Heart left ventricle (tissue), 16 donors: Measurements from ENCODE around the gene IREB2. TPM values are rescaled to one million over a fixed set of nuclear protein-coding genes. Genes with fewer than 3 reads are reported as not detected.

Source experiments
- ATAC-seq, 4 donors: fragments of 200-7000 bp; cut with Tn5 transposase; one replicate each; pipeline ENCODE4 v1.9.1; 2020 to 2022; ENCODE audit warnings: moderate library complexity in 4 of 4, mild to moderate bottlenecking in 3 of 4, moderate number of reproducible peaks in 1 of 4
- DNase-seq, 5 donors: peaks; one replicate each; pipeline ENCODE4 v3.0.0-alpha.2; 2020
- H3K27ac ChIP-seq, 12 donors: fragments of 200-600 bp; sonication (generic) in 4 of 12; one replicate each; pipeline versions ENCODE4 v1.5.0 to v1.8.0; 2016 to 2022; ENCODE audit warnings: mild to moderate bottlenecking in 2 of 12
- H3K27me3 ChIP-seq, 9 donors: fragments of 200-600 bp; sonication (generic) in 2 of 9; one replicate each; pipeline versions ENCODE4 v1.5.1 to v1.8.0; 2016 to 2022; ENCODE audit warnings: mild to moderate bottlenecking in 3 of 9
- H3K36me3 ChIP-seq, 9 donors: fragments of 200-600 bp; sonication (generic) in 2 of 9; one replicate each; pipeline versions ENCODE4 v1.5.0 to v1.8.0; 2018 to 2022; ENCODE audit warnings: mild to moderate bottlenecking in 2 of 9
- H3K4me1 ChIP-seq, 12 donors: fragments of 200-600 bp; sonication (generic) in 4 of 12; one replicate each; pipeline versions ENCODE4 v1.5.0 to v1.8.0; 2016 to 2022; ENCODE audit warnings: mild to moderate bottlenecking in 3 of 12
- H3K4me3 ChIP-seq, 12 donors: fragments of 200-600 bp; sonication (generic) in 4 of 12; one replicate each; pipeline versions ENCODE4 v1.5.0 to v1.8.0; 2017 to 2022; ENCODE audit warnings: mild to moderate bottlenecking in 9 of 12, moderate library complexity in 4 of 12
- H3K9me3 ChIP-seq, 12 donors: fragments of 200-600 bp; sonication (generic) in 4 of 12; one replicate each; pipeline versions ENCODE4 v1.5.0 to v1.8.0; 2016 to 2022; ENCODE audit warnings: mild to moderate bottlenecking in 1 of 12
- POLR2A ChIP-seq, 2 donors: fragments of 450-650 bp; IDR thresholded peaks; one replicate each; pipeline ENCODE4 v1.6.1; 2017; ENCODE audit warnings: antibody characterized with exemption in 2 of 2, mild to moderate bottlenecking in 2 of 2, moderate library complexity in 2 of 2
- WGBS, 4 donors: extraction: QIAGEN DNeasy Blood & Tissue Kit in 2 of 4; methylation state at CpG; one replicate each; pipeline versions ENCODE4 v1.1.5 to v1.1.7; 2013 to 2018; 5-methylcytosine and 5-hydroxymethylcytosine counted together
- intact Hi-C, 10 donors: fragments of 100-400 bp; cut with DNase I; formaldehyde crosslinking; loops; one replicate each; pipeline versions ENCODE4 v1.11.1 to v1.14.2; 2022
- polyA plus RNA-seq, 2 donors: library from polyadenylated mRNA; stranded (reverse); fragments of 200-250 nt; gene quantifications; one replicate each; pipeline ENCODE4 v1.2.3, GENCODE V29; 2013
- total RNA-seq, 9 donors: library from RNA; depleted of rRNA in 2 of 9; stranded (reverse); fragments of >200 nt in 2 of 9; fragmentation: NEBNext Ultra II Directional in 3 of 9; extraction: Animal tissue kit (Norgen Biotek cat#: 25700) in 3 of 9; gene quantifications; one replicate each; pipeline versions ENCODE4 v1.1.0 to v1.2.4, GENCODE V29; 2016 to 2023
- TF ChIP-seq, protein P1 (sequence below), 12 donors: fragments of 200-600 bp; sonication (generic) in 4 of 12; IDR thresholded peaks; one replicate each; pipeline versions ENCODE4 v1.5.0 to v1.8.0; 2018 to 2022; ENCODE audit warnings: antibody characterized with exemption in 12 of 12, mild to moderate bottlenecking in 5 of 12
- donor health status: ischemic (EF 13 %, LVEDD 7.1; RV severe dilation, severe dysfunction).
- donor health status: healthy with polysubstance abuse.
- donor health status: DM: no; HTN: yes; CAD: no.
- donor health status: DM: no; HTN: no; CAD: no.
- donor health status: ischemic (EF 25% LVEDD 6.9; RV normal size, moderate dysfunction).
- donor health status: ischemic (EF 25% LVEDD 5.7; RV mildly dilated, moderate dysfunction).
- donor health status: healthy.
- donor health status: DM: yes; HTN: yes; CAD: no.
- donor health status: ischemic (EF 35%, LVEDD 5.7; RV mildly dilated, moderate dysfunction).
- donor health status: nonischemic (EF 11% LVEDD 7.7; RV severe dilation, severe dysfunction).
- donor health status: DM: yes; HTN: yes; CAD: no.
- donor health status: PGD.
- donor health status: ischemic (EF 29% LVEDD 5.4; RV normal size, mild dysfunction).
- donor health status: nonischemic (EF 23%, LVEDD 6.1; RV moderate dilation, normal function).

The IREB2 gene
- total and polyA plus RNA-seq, 11 donors = 6.3 to 50.0 (median 29.5) TPM

DNA sequence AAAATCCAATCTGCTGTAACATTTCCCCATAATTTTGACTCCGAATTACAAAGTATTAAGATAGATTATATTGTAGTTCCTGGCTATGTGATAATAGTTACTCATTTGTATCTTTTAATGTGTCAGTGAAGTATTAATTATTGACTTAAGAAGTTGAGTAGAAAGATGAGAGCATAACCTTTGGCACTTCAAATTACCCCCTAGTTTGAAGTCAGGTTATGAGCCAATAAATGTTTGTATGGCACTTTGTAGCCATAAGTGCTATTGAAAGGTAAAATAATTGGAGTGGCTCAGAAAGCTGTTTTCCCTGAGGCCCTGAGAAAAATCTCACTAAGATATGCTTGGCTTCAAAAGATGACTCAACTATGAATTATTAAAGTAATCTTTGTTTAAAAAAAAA is 31.0 kb downstream of the IREB2 start:
- intact Hi-C loops = no loop called here
- ATAC-seq (no peak), DNase-seq (no peak)
- peaks cover 0 to 100% (median 99%) of the 10 kb centered on the region in 9 donors for H3K36me3 ChIP-seq
- no peaks in the 10 kb centered on the region for H3K27me3 ChIP-seq
- TF ChIP-seq, protein P1, sequence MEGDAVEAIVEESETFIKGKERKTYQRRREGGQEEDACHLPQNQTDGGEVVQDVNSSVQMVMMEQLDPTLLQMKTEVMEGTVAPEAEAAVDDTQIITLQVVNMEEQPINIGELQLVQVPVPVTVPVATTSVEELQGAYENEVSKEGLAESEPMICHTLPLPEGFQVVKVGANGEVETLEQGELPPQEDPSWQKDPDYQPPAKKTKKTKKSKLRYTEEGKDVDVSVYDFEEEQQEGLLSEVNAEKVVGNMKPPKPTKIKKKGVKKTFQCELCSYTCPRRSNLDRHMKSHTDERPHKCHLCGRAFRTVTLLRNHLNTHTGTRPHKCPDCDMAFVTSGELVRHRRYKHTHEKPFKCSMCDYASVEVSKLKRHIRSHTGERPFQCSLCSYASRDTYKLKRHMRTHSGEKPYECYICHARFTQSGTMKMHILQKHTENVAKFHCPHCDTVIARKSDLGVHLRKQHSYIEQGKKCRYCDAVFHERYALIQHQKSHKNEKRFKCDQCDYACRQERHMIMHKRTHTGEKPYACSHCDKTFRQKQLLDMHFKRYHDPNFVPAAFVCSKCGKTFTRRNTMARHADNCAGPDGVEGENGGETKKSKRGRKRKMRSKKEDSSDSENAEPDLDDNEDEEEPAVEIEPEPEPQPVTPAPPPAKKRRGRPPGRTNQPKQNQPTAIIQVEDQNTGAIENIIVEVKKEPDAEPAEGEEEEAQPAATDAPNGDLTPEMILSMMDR (IDR thresholded peaks at IDR 0.05) = no peak
- TF ChIP-seq POLR2A (IDR thresholded peaks at IDR 0.05) = no peak
- H3K27ac ChIP-seq = no peak overlapping the region
- H3K9me3 ChIP-seq = no peaks in the 10 kb centered on the region
- 57 to 100% (median 98%) methylated on average over 1 of the region's 1 CpG for whole genome bisulfite sequencing, 4 donors
- H3K4me3 ChIP-seq = no peak overlapping the region
- peaks cover 0 to 24% (median 7%) of the 10 kb centered on the region in 12 donors for H3K4me1 ChIP-seq

DNA sequence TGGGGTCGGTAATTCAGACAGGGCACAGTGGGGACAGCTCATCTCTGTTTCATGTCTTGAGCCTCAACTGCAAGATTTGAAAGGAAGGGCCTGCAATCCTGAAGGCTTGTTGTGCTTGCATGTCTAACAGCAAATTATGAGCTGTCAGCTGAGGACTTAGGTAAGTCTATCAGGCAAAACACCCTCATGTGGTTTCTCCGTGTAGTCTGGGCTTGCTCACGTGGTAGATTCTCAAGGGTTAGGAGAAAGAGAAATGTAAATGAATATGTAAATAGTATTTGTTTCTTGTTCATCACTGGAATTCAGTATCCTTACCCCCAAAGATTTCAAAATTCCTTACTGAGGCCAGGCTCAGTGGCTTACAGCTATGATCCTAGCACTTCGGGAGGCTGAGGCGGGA is 39.3 kb downstream of the IREB2 start:
- ATAC-seq (no peak), DNase-seq (no peak)
- WGBS, 4 donors = 77 to 80% (median 77%) methylated on average over 5 of the region's 5 CpGs
- Histone ChIP-seq H3K4me1 (no peaks in the 10 kb centered on the region), H3K27me3 (no peaks in the 10 kb centered on the region), H3K36me3 (peaks cover 0 to 100% (median 94%) of the 10 kb centered on the region in 9 donors), H3K4me3 (no peak overlapping the region), H3K27ac (no peak overlapping the region), H3K9me3 (no peaks in the 10 kb centered on the region)
- TF ChIP-seq POLR2A (IDR thresholded peaks at IDR 0.05) = no peak
- TF ChIP-seq, protein P1 (IDR thresholded peaks at IDR 0.05) = no peak
- intact Hi-C loops = loop anchor here in 1 of 10 donors (5.0 kb wide), 1 partner anchor 170 kb away; no protein-coding TSS in a partner anchor

DNA sequence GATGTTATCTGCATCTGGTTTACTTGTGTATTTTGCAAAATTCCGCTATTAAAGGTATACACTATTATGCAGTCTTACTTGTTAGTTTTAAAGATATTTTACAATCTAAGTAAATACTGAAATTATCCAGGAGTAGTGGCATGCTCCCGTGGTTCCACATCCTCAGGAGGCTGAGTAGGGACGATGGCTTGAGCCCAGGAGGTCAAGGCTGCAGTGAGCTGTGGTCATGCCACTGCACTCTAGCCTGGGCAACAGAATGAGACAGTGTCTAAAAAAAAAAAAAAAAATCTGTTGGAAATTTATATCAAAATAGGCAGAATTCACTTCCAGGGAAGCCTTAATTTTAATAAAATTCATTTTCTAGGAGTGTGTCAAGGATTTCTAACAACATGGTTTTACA is 41.6 kb downstream of the IREB2 start:
- Histone ChIP-seq H3K27me3 (no peaks in the 10 kb centered on the region), H3K4me3 (no peak overlapping the region), H3K9me3 (no peaks in the 10 kb centered on the region), H3K36me3 (peaks cover 0 to 100% (median 93%) of the 10 kb centered on the region in 9 donors), H3K4me1 (no peaks in the 10 kb centered on the region), H3K27ac (no peak overlapping the region)
- no peak for DNase-seq
- TF ChIP-seq POLR2A (IDR thresholded peaks at IDR 0.05) = no peak
- TF ChIP-seq, protein P1 (IDR thresholded peaks at IDR 0.05) = no peak
- intact Hi-C loops = loop anchor here in 6 of 10 donors (5.0 to 10.0 kb wide), 2 partner anchors 165 to 172 kb away; no protein-coding TSS in a partner anchor
- no peak for ATAC-seq
- WGBS, 4 donors = 92 to 98% (median 95%) methylated on average over 3 of the region's 3 CpGs

DNA sequence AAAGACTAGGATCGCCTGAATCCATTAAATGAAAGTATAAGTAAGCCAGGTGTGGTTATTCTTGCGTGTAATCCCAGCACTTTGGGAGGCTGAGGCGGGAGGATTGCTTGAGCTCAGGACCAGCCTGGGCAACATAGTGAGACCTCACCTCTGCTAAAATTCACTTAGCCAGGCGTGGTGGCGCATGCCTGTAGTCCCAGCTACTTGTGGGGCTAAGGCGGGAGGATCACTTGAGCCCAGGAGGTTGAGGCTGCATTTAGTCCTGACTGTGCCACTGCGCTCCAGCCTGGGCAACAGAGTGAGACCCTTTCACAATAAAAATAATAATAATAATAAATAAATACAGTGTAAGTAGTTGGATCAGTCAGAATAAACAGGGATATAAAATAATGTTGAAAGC is 43.9 kb downstream of the IREB2 start:
- intact Hi-C loops = loop anchor here in 6 of 10 donors (1.0 to 10.0 kb wide), 3 partner anchors 167 to 175 kb away; no protein-coding TSS in a partner anchor
- WGBS, 4 donors = 92 to 98% (median 95%) methylated on average over 7 of the region's 7 CpGs
- DNase-seq (no peak), ATAC-seq (no peak)
- H3K4me3 ChIP-seq = no peak overlapping the region
- H3K27ac ChIP-seq = no peak overlapping the region
- H3K36me3 ChIP-seq = peaks cover 0 to 100% (median 95%) of the 10 kb centered on the region in 9 donors
- TF ChIP-seq POLR2A (IDR thresholded peaks at IDR 0.05) = no peak
- TF ChIP-seq, protein P1 (IDR thresholded peaks at IDR 0.05) = no peak
- H3K9me3 ChIP-seq = no peaks in the 10 kb centered on the region
- H3K27me3 ChIP-seq = no peaks in the 10 kb centered on the region
- peaks cover 0 to 7% (median 0%) of the 10 kb centered on the region in 12 donors for H3K4me1 ChIP-seq
